PC-3 (cell line): ENCODE results near the gene CAMK1D. TPM values are rescaled to one million over a fixed set of nuclear protein-coding genes. Genes with fewer than 3 reads are reported as not detected.

Source experiments
- ATAC-seq: fragments of 200-7000 bp; cut with Tn5 transposase; 2 replicates; pipeline ENCODE4 v1.9.1; 2020; ENCODE audit warnings: mild to moderate bottlenecking, moderate library complexity
- BruUV-seq: library from RNA; stranded (reverse); fragments of 400-500 nt; replicated peaks from 2 replicates; lab custom pipeline; 2021; lab: Mats Ljungman, UMichigan
- CTCF ChIA-PET: fragments of 300-600 bp; sonication (Branson Sonifier 250); formaldehyde crosslinking; loops from one replicate; lab custom pipeline; 2022; ENCODE audit warnings: antibody characterized with exemption; lab: Charles Lee
- POLR2A ChIA-PET: fragments of 300-600 bp; sonication (Branson Sonifier 250); formaldehyde crosslinking; loops from one replicate; lab custom pipeline; 2022; ENCODE audit warnings: antibody characterized with exemption; ENCODE audit not compliant: unreplicated experiment; lab: Charles Lee
- DNase-seq: peaks from one replicate; pipeline ENCODE4 v3.0.0-alpha.2; 2015
- H2AFZ ChIP-seq: fragments of 300-600 bp; sonication (generic); 2 replicates; pipeline ENCODE4 v1.6.0; 2016; ENCODE audit warnings: antibody characterized with exemption, low read length
- H3F3A ChIP-seq: fragments of 300-600 bp; sonication (generic); one replicate; pipeline ENCODE4 v1.6.0; 2017; ENCODE audit warnings: antibody characterized with exemption, low read length, control low read depth, mild to moderate bottlenecking; ENCODE audit not compliant: unreplicated experiment
- H3K27ac ChIP-seq: fragments of 300-600 bp; sonication (generic); 2 replicates; pipeline ENCODE4 v1.5.1; 2016; ENCODE audit warnings: mild to moderate bottlenecking, low read length
- H3K27me3 ChIP-seq: fragments of 300-600 bp; sonication (generic); 2 replicates; pipeline ENCODE4 v1.6.1; 2016; ENCODE audit warnings: low read length, mixed read lengths
- H3K36me3 ChIP-seq: fragments of 300-600 bp; sonication (generic); 2 replicates; pipeline ENCODE4 v1.6.1; 2016; ENCODE audit warnings: low read depth, mixed run types, low read length, mixed read lengths
- H3K4me1 ChIP-seq: fragments of 300-600 bp; sonication (generic); 2 replicates; pipeline ENCODE4 v1.5.1; 2016; ENCODE audit warnings: low read length; ENCODE audit not compliant: insufficient read depth
- H3K4me2 ChIP-seq: fragments of 300-600 bp; sonication (generic); 2 replicates; pipeline ENCODE4 v1.6.0; 2016; ENCODE audit warnings: low read length
- H3K4me3 ChIP-seq: fragments of 300-600 bp; sonication (generic); 2 replicates; pipeline ENCODE4 v1.5.1; 2016; ENCODE audit warnings: mild to moderate bottlenecking, low read length, mixed read lengths
- H3K79me2 ChIP-seq: fragments of 300-600 bp; sonication (generic); 2 replicates; pipeline ENCODE4 v1.6.1; 2017; ENCODE audit warnings: low read length, mixed read lengths
- H3K9ac ChIP-seq: fragments of 300-600 bp; sonication (generic); 2 replicates; pipeline ENCODE4 v1.6.0; 2016; ENCODE audit warnings: mild to moderate bottlenecking, low read length
- H3K9me2 ChIP-seq: fragments of 300-600 bp; sonication (generic); replicated peaks from 2 replicates; pipeline ENCODE4 v1.6.1; 2016; ENCODE audit warnings: mixed run types, low read length, mixed read lengths
- H3K9me3 ChIP-seq: fragments of 300-600 bp; sonication (generic); 2 replicates; pipeline ENCODE4 v1.6.1; 2016; ENCODE audit warnings: low read length, mixed read lengths
- H4K20me1 ChIP-seq: fragments of 300-600 bp; sonication (generic); 2 replicates; pipeline ENCODE4 v1.6.1; 2016; ENCODE audit warnings: low read length, mixed read lengths
- CTCF ChIP-seq: fragments of 300-600 bp; sonication (generic); conservative IDR thresholded peaks from 2 replicates; pipeline ENCODE4 v1.5.1; 2017; ENCODE audit warnings: antibody characterized with exemption, low read depth, mild to moderate bottlenecking, low read length
- EZH2 ChIP-seq: fragments of 300-600 bp; sonication (generic); IDR thresholded peaks from one replicate; pipeline ENCODE4 v1.6.1; 2017; ENCODE audit warnings: antibody characterized with exemption, mild to moderate bottlenecking, low read length; ENCODE audit not compliant: unreplicated experiment
- EZH2phosphoT487 ChIP-seq: fragments of 300-600 bp; sonication (generic); IDR thresholded peaks from 2 replicates; pipeline ENCODE4 v1.6.1; 2018; ENCODE audit warnings: mild to moderate bottlenecking, antibody characterized with exemption, low read length, borderline replicate concordance
- intact Hi-C: fragments of 100-400 bp; cut with micrococcal nuclease; formaldehyde crosslinking; loops from 2 replicates; pipeline ENCODE4 v1.9.0; 2023
- total RNA-seq: library from RNA; depleted of rRNA; stranded (reverse); fragments of >200 nt; gene quantifications from 2 replicates; pipeline ENCODE4 v1.2.3, GENCODE V29; 2014

CAMK1D gene
- total RNA-seq, 1 experiment from 2014 or later: 1.3 TPM

DNA sequence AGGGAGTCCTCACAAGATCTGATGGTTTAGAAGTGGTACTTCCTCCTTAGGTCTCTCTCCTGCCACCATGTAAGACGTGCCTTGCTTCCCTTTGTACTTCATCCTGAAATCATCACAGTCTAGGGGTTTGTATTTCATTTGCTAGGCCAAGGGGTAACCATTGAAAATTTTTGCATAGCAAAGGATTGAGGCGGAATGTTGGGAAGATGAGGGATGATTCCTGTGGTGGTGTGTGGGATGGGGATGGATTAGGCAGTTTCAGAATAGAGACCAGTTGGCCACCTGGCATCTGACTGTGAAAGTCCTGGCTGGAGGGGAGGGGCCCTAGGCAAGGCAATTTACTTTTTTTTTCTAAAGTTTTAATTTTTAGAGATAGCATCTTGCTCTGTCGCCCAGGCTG, 222.9 kb downstream of the CAMK1D start:
- no TSS peak for BruUV-seq
- Histone ChIP-seq H3K4me1 (no peaks in the 10 kb centered on the region), H3K9ac (no peak overlapping the region), H3K4me3 (no peak overlapping the region), H3K9me3 (no peaks in the 10 kb centered on the region), H3K4me2 (no peak overlapping the region), H3K27ac (no peak overlapping the region), H2AFZ (no peak overlapping the region), H3K36me3 (no peaks in the 10 kb centered on the region), H3K9me2 (no peaks in the 10 kb centered on the region), H4K20me1 (no peaks in the 10 kb centered on the region), H3K27me3 (no peaks in the 10 kb centered on the region), H3F3A (no peaks in the 10 kb centered on the region), H3K79me2 (no peaks in the 10 kb centered on the region)
- no peak for ATAC-seq
- intact Hi-C loops: no loop called here
- TF ChIP-seq EZH2 (no peak), EZH2phosphoT487 (no peak), CTCF (no peak)
- CTCF ChIA-PET: no interaction called here
- DNase-seq: no peak
- POLR2A ChIA-PET: no interaction called here

- H4K20me1 ChIP-seq: no peaks in the 10 kb centered on the region
- DNase-seq (no peak), ATAC-seq (no peak)
- H3K36me3 ChIP-seq: no peaks in the 10 kb centered on the region
- BruUV-seq: no TSS peak
- no peaks in the 10 kb centered on the region for H3K27me3 ChIP-seq
- no peaks in the 10 kb centered on the region for H3K9me3 ChIP-seq
- no peak for TF ChIP-seq CTCF
- TF ChIP-seq EZH2: no peak
- TF ChIP-seq EZH2phosphoT487: no peak
- no peak overlapping the region for H2AFZ ChIP-seq
- H3K4me3 ChIP-seq: no peak overlapping the region
- no peaks in the 10 kb centered on the region for H3K4me1 ChIP-seq
- no peak overlapping the region for H3K4me2 ChIP-seq
- POLR2A ChIA-PET: no interaction called here
- no peak overlapping the region for H3K9ac ChIP-seq
- H3K9me2 ChIP-seq: no peaks in the 10 kb centered on the region
- H3K79me2 ChIP-seq: no peaks in the 10 kb centered on the region
- CTCF ChIA-PET: no interaction called here
- H3F3A ChIP-seq: no peaks in the 10 kb centered on the region
- intact Hi-C loops: no loop called here
- H3K27ac ChIP-seq: no peak overlapping the region
These were observed 228.3 kb downstream of the CAMK1D start for GRCh38 chr10:12577610-12578009.

- ATAC-seq: no peak
- no peak for TF ChIP-seq EZH2phosphoT487
- no peak for TF ChIP-seq EZH2
- TF ChIP-seq CTCF: no peak
- no peaks in the 10 kb centered on the region for H3K9me2 ChIP-seq
- CTCF ChIA-PET: interaction anchor here (0.7 kb wide), 1 partner anchor 122 kb away, joined by 3 read pairs; no protein-coding TSS in a partner anchor
- intact Hi-C loops: no loop called here
- no peaks in the 10 kb centered on the region for H3F3A ChIP-seq
- no peak overlapping the region for H3K27ac ChIP-seq
- DNase-seq: no peak
- H3K4me1 ChIP-seq: no peaks in the 10 kb centered on the region
- H3K9me3 ChIP-seq: no peaks in the 10 kb centered on the region
- no peak overlapping the region for H3K4me2 ChIP-seq
- no peaks in the 10 kb centered on the region for H3K36me3 ChIP-seq
- no peaks in the 10 kb centered on the region for H3K79me2 ChIP-seq
- POLR2A ChIA-PET: interaction anchor here (0.6 kb wide), 2 partner anchors 11 to 41 kb away, joined by 3 to 6 read pairs; no protein-coding TSS in a partner anchor
- BruUV-seq: no TSS peak
- no peaks in the 10 kb centered on the region for H4K20me1 ChIP-seq
- H3K27me3 ChIP-seq: no peaks in the 10 kb centered on the region
- H3K9ac ChIP-seq: no peak overlapping the region
- H2AFZ ChIP-seq: no peak overlapping the region
- H3K4me3 ChIP-seq: no peak overlapping the region
These were observed 230.9 kb downstream of the CAMK1D start for GRCh38 chr10:12579954-12580858.
